ENCODE results near the gene CYRIA. TPM values are rescaled to one million over a fixed set of nuclear protein-coding genes. Genes with fewer than 3 reads are reported as not detected.

The CYRIA gene
- total and polyA plus RNA-seq, 2 experiments from 2014 or later = 1.4 to 1.5 TPM

DNA sequence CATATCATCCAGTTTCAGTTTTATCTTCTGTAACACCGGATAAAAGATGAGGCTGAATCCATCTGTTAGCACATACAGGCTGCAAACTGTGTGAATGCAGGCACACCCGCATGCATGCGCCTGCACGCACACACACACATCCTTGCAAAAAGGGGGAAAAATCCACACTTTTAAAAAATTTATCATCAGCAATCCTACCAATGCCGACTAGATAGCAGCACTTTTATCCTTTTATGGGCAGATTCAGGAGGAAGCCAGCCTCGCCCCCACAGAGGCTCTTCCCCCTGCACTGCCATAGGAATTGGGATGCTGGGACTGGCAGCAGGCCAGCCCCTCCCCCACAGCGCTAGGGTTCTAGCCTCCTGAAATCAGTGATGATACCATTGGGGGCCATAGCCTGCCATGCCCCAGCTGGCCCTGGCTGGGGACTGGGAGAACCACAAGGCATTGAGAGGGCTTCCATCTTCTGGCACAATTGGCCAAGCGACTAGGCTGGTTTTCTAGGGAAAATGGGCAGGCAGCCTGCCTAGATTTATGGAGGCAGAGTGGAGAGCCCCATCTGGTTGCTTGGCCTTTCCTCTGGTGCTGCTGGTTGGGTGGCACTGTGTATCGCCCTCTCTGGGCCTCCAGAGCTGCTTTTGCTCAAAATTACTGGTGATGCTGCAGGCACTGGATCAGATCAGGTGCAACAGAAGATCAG is 25.5 kb downstream of the CYRIA start:
- Histone ChIP-seq H3K4me3 (no peak overlapping the region), H2AFZ (no peak overlapping the region), H3K79me2 (no peaks in the 10 kb centered on the region), H4K20me1 (ENCODE audit: insufficient read depth, poor library complexity, severe bottlenecking) (no peaks in the 10 kb centered on the region), H3K9me2 (replicated peaks; ENCODE audit: insufficient read depth) (no peaks in the 10 kb centered on the region), H3K27me3 (no peaks in the 10 kb centered on the region), H3K4me1 (ENCODE audit: insufficient read depth) (no peaks in the 10 kb centered on the region), H3K27ac (no peak overlapping the region), H3K36me3 (replicated peaks; ENCODE audit: insufficient read depth, low read depth) (no peaks in the 10 kb centered on the region), H3K4me2 (no peak overlapping the region), H3K9me3 (ENCODE audit: low read depth) (no peaks in the 10 kb centered on the region)
- TF ChIP-seq, protein P1, sequence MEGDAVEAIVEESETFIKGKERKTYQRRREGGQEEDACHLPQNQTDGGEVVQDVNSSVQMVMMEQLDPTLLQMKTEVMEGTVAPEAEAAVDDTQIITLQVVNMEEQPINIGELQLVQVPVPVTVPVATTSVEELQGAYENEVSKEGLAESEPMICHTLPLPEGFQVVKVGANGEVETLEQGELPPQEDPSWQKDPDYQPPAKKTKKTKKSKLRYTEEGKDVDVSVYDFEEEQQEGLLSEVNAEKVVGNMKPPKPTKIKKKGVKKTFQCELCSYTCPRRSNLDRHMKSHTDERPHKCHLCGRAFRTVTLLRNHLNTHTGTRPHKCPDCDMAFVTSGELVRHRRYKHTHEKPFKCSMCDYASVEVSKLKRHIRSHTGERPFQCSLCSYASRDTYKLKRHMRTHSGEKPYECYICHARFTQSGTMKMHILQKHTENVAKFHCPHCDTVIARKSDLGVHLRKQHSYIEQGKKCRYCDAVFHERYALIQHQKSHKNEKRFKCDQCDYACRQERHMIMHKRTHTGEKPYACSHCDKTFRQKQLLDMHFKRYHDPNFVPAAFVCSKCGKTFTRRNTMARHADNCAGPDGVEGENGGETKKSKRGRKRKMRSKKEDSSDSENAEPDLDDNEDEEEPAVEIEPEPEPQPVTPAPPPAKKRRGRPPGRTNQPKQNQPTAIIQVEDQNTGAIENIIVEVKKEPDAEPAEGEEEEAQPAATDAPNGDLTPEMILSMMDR (IDR thresholded peaks at IDR 0.05; ENCODE audit: poor library complexity) = no peak
- WGBS (ENCODE audit: low lambda C conversion rate, missing lambda C conversion rate) = 89% methylated on average over 9 of the region's 9 CpGs
- no peak for DNase-seq (ENCODE audit: low spot score)

DNA sequence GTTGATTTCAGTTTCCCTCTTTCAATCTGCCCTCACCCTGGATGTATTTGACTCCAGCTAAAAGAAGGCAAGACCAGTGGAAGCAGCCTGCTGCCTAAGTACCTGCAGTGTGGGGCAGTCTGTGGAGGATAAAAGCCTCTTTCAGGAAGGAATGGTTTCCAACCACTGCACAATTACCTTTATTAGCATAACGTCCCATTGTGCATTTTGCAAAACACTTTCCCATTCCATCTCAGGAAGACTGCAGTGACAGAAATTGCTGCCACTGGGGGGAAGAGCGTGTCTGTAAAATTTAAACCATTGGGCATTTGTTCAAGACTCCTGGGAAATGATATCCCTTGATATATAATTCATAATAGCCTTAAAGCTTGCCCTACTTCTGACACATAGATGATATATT is 26.2 kb downstream of the CYRIA start:
- Histone ChIP-seq H3K9me2 (replicated peaks; ENCODE audit: insufficient read depth) (no peaks in the 10 kb centered on the region), H3K4me3 (no peak overlapping the region), H3K4me2 (no peak overlapping the region), H3K4me1 (ENCODE audit: insufficient read depth) (no peaks in the 10 kb centered on the region), H4K20me1 (ENCODE audit: insufficient read depth, poor library complexity, severe bottlenecking) (no peaks in the 10 kb centered on the region), H3K79me2 (no peaks in the 10 kb centered on the region), H2AFZ (no peak overlapping the region), H3K27ac (no peak overlapping the region), H3K27me3 (no peaks in the 10 kb centered on the region), H3K9me3 (ENCODE audit: low read depth) (no peaks in the 10 kb centered on the region), H3K36me3 (replicated peaks; ENCODE audit: insufficient read depth, low read depth) (no peaks in the 10 kb centered on the region)
- no peak for TF ChIP-seq EZH2phosphoT487 (IDR thresholded peaks at IDR 0.05; ENCODE audit: low read depth, severe bottlenecking, unreplicated experiment)
- no peak for TF ChIP-seq EZH2 (IDR thresholded peaks at IDR 0.05; ENCODE audit: borderline replicate concordance)
- TF ChIP-seq, protein P1 (IDR thresholded peaks at IDR 0.05; ENCODE audit: poor library complexity) = no peak
- 64% methylated on average over 2 of the region's 2 CpGs for WGBS (ENCODE audit: low lambda C conversion rate, missing lambda C conversion rate)
- no peak for DNase-seq (ENCODE audit: low spot score)

DNA sequence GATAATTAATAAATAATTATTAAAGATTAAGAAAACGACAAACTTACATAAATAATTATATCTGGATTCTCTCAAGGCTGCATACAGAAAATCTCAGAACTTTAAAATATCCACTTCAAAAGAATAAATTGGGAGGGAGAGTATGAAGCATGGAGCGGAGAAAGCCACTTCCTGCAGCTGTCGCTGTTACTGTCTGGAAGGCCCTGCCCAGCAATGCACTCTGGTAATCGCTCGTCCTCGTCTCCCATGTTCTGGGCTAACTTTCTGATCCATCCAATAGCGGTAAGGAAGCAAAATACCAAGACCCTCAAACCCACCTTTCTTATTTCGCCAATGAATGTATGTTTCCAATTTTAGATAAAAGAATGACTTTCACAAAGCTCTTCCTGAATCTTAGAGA is 26.7 kb downstream of the CYRIA start:
- Histone ChIP-seq H3K4me1 (ENCODE audit: insufficient read depth) (no peaks in the 10 kb centered on the region), H2AFZ (no peak overlapping the region), H4K20me1 (ENCODE audit: insufficient read depth, poor library complexity, severe bottlenecking) (no peaks in the 10 kb centered on the region), H3K27ac (no peak overlapping the region), H3K9me3 (ENCODE audit: low read depth) (no peaks in the 10 kb centered on the region), H3K9me2 (replicated peaks; ENCODE audit: insufficient read depth) (no peaks in the 10 kb centered on the region), H3K79me2 (no peaks in the 10 kb centered on the region), H3K4me3 (no peak overlapping the region), H3K27me3 (no peaks in the 10 kb centered on the region), H3K4me2 (no peak overlapping the region), H3K36me3 (replicated peaks; ENCODE audit: insufficient read depth, low read depth) (no peaks in the 10 kb centered on the region)
- WGBS (ENCODE audit: low lambda C conversion rate, missing lambda C conversion rate) = 83% methylated on average over 8 of the region's 8 CpGs
- TF ChIP-seq, protein P1 (IDR thresholded peaks at IDR 0.05; ENCODE audit: poor library complexity) = no peak
- no peak for TF ChIP-seq EZH2 (IDR thresholded peaks at IDR 0.05; ENCODE audit: borderline replicate concordance)
- TF ChIP-seq EZH2phosphoT487 (IDR thresholded peaks at IDR 0.05; ENCODE audit: low read depth, severe bottlenecking, unreplicated experiment) = no peak
- DNase-seq (ENCODE audit: low spot score) = no peak
